Cerebellar nuclear complex (tissue), 1 donor: ENCODE measurements around the gene UXT.
A peak's percentile ranks its signal among the peaks of the same experiment; 100 is the strongest.
"Not testable (repeated sequence)": the region's sequence is repeated elsewhere in the genome, so short reads cannot be mapped to it uniquely, and the experiment has no call there.

Source experiments
- DNase-seq, 2 experiments: peaks; one replicate each; lab custom pipeline; 2025; lab: John Stamatoyannopoulos, UW

The UXT gene

GRCh38 chrX:47614618-47615017 is 44.4 kb downstream of the UXT start:
- DNase-seq: no peak

- peak; percentile 0 to 2 for DNase-seq
Observed at GRCh38 chrX:47613082-47613481, 45.9 kb downstream of the UXT start.

GRCh38 chrX:47612418-47612817 is 46.6 kb downstream of the UXT start:
- DNase-seq: no peak

- DNase-seq: no peak
Observed at GRCh38 chrX:47611926-47612325, 47.1 kb downstream of the UXT start.

GRCh38 chrX:47611489-47611888 is 47.5 kb downstream of the UXT start:
- DNase-seq: no peak

GRCh38 chrX:47610511-47610910 is 48.5 kb downstream of the UXT start:
- DNase-seq: no peak

- DNase-seq: no peak
Observed at GRCh38 chrX:47608130-47608810, 50.7 kb downstream of the UXT start.

- no peak for DNase-seq
Observed at GRCh38 chrX:47607091-47607490, 51.9 kb downstream of the UXT start.

GRCh38 chrX:47605024-47605423 is 54.0 kb downstream of the UXT start:
- no peak for DNase-seq

GRCh38 chrX:47603125-47603524 is 55.9 kb downstream of the UXT start:
- not testable (repeated sequence) for DNase-seq
